ENCODE measurements around the gene THEMIS.

- TF ChIP-seq, protein P1, sequence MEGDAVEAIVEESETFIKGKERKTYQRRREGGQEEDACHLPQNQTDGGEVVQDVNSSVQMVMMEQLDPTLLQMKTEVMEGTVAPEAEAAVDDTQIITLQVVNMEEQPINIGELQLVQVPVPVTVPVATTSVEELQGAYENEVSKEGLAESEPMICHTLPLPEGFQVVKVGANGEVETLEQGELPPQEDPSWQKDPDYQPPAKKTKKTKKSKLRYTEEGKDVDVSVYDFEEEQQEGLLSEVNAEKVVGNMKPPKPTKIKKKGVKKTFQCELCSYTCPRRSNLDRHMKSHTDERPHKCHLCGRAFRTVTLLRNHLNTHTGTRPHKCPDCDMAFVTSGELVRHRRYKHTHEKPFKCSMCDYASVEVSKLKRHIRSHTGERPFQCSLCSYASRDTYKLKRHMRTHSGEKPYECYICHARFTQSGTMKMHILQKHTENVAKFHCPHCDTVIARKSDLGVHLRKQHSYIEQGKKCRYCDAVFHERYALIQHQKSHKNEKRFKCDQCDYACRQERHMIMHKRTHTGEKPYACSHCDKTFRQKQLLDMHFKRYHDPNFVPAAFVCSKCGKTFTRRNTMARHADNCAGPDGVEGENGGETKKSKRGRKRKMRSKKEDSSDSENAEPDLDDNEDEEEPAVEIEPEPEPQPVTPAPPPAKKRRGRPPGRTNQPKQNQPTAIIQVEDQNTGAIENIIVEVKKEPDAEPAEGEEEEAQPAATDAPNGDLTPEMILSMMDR (conservative IDR thresholded peaks at IDR 0.05; ENCODE audit: low read depth, low read length), result no peak
- no peak for TF ChIP-seq EZH2 (IDR thresholded peaks at IDR 0.05; ENCODE audit: borderline replicate concordance, low read depth, low read length, poor library complexity, severe bottlenecking)
Observed at GRCh38 chr6:127710668-127711067, 190.2 kb downstream of the THEMIS start.

All from A673 (cell line).